Measurements from ENCODE around the gene GJD4. TPM values are rescaled to one million over a fixed set of nuclear protein-coding genes. Genes with fewer than 3 reads are reported as not detected.

GJD4 gene
- total and polyA plus RNA-seq, 10 of the 15 experiments (the other 5 are each of a cell fraction or from before 2014, with no cell fraction given), result not detected

DNA sequence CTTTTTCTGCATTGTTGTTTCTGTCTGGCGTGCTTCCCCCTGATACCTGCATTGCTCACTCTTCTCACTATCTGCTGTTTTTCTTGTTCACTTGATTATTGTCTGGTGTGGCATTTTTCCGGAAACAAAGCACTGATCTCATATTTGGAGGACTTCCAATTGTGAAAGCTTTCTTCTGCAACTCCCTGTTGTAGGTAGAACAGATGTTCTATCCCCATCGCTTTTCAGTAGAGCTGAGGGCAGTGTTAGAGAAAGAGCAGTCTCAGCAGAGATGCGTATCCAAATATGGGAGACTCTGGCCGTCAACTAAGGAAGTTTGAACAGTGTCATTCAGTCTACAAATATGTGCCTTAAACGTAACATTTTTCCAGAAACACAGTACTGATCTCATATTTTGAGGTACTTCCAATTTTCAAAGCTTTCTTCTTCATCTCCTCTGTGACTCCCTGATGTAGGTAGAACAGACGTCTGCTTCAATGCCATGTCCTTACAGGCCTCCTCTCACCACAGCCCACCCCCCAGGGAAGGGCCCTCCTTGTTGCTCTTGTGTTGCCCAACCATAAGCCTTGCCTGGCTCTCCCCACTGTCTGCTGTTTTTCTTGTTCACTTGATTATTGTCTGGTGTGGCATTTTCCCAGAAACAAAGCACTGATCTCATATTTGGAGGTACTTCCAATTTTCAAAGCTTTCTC is 27.1 kb upstream of the GJD4 start:
- WGBS (ENCODE audit: insufficient coverage, insufficient replicate concordance, low lambda C conversion rate, missing lambda C conversion rate), result 58% methylated on average over 7 of the region's 7 CpGs
- H3K4me2 ChIP-seq (ENCODE audit: control insufficient read depth, insufficient read depth), result no peak overlapping the region
- H3K79me2 ChIP-seq (ENCODE audit: control insufficient read depth, insufficient read depth, low read length), result no peaks in the 10 kb centered on the region
- no peak for ATAC-seq
- H3K27me3 ChIP-seq (replicated peaks in 1 of 2; ENCODE audit: control insufficient read depth in 2 of 2, insufficient read depth in 2 of 2, low read length in 1 of 2), result no peaks in the 10 kb centered on the region
- no TSS peak for BruUV-seq (replicated peaks)
- no peaks in the 10 kb centered on the region for H4K20me1 ChIP-seq (ENCODE audit: control insufficient read depth, insufficient read depth)
- H3K4me3 ChIP-seq, result no peak overlapping the region
- no peak for DNase-seq (ENCODE audit: low read depth, low spot score)
- CTCF ChIA-PET, result interaction anchor here (1.7 kb wide), 1 partner anchor 17 kb away, joined by 5 read pairs; no protein-coding TSS in a partner anchor
- intact Hi-C loops (cut with micrococcal nuclease; ENCODE audit: unreplicated experiment), result no loop called here
- POLR2A ChIA-PET, result interaction anchor here (0.6 kb wide), 1 partner anchor 481 kb away, joined by 6 read pairs; no protein-coding TSS in a partner anchor
- no peak overlapping the region for H2AFZ ChIP-seq (ENCODE audit: control insufficient read depth, low read depth, low read length)
- SMC1A ChIA-PET (ENCODE audit: uncharacterized antibody, unreplicated experiment), result interaction anchor here (0.8 to 1.1 kb wide), 3 partner anchors 11 to 36 kb away, joined by 3 to 4 read pairs (median 3); no protein-coding TSS in a partner anchor
- H3K9ac ChIP-seq (ENCODE audit: control insufficient read depth, insufficient read depth, low read length), result no peak overlapping the region
- RAD21 ChIA-PET (ENCODE audit: unreplicated experiment), result no interaction called here
- no peak for FAIRE-seq
- no peaks in the 10 kb centered on the region for H3K4me1 ChIP-seq (ENCODE audit: control insufficient read depth, insufficient read depth, low read length)
- H3K27ac ChIP-seq (ENCODE audit: control insufficient read depth, insufficient read depth), result no peak overlapping the region
- in situ Hi-C loops (cut with MboI), result no loop called here
- no peaks in the 10 kb centered on the region for H3K9me3 ChIP-seq (replicated peaks; ENCODE audit: control insufficient read depth, insufficient read depth, low read length)
- H3K36me3 ChIP-seq (ENCODE audit: control insufficient read depth in 2 of 2, insufficient read depth in 2 of 2, low read length in 1 of 2), result no peaks in the 10 kb centered on the region; a peak in 1 of 4 replicates
- TF ChIP-seq ESRRA (IDR thresholded peaks at IDR 0.05; ENCODE audit: low read length) (no peak), RAD21 (IDR thresholded peaks at IDR 0.05; ENCODE audit: insufficient read depth, low read depth, low read length) (no peak)
- TF ChIP-seq, protein P1, sequence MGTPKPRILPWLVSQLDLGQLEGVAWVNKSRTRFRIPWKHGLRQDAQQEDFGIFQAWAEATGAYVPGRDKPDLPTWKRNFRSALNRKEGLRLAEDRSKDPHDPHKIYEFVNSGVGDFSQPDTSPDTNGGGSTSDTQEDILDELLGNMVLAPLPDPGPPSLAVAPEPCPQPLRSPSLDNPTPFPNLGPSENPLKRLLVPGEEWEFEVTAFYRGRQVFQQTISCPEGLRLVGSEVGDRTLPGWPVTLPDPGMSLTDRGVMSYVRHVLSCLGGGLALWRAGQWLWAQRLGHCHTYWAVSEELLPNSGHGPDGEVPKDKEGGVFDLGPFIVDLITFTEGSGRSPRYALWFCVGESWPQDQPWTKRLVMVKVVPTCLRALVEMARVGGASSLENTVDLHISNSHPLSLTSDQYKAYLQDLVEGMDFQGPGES (IDR thresholded peaks at IDR 0.05), result no peak

DNA sequence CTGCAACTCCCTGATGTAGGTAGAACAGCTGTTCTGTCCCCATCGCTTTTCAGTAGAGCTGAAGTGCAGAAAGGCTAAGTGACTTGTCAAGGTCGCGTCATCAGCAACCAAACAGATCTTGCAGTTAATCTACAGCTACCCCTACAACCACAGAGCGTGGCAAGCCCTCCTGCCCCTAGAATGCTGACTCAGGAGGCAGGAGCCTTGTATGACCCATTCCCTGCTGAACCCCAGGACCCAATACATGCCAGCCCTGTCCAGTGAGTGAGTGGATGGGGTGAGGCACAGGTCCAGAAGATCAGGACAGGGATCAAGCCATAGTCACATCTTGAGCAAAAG is 26.6 kb upstream of the GJD4 start:
- no peak overlapping the region for H3K27ac ChIP-seq (ENCODE audit: control insufficient read depth, insufficient read depth)

More for the DNA sequence above, 26.6 kb upstream of the GJD4 start:
- TF ChIP-seq CREM (IDR thresholded peaks at IDR 0.05; ENCODE audit: low read depth) (no peak), RFX5 (IDR thresholded peaks at IDR 0.05; ENCODE audit: low read depth, low read length) (no peak)
- TF ChIP-seq, protein P2, sequence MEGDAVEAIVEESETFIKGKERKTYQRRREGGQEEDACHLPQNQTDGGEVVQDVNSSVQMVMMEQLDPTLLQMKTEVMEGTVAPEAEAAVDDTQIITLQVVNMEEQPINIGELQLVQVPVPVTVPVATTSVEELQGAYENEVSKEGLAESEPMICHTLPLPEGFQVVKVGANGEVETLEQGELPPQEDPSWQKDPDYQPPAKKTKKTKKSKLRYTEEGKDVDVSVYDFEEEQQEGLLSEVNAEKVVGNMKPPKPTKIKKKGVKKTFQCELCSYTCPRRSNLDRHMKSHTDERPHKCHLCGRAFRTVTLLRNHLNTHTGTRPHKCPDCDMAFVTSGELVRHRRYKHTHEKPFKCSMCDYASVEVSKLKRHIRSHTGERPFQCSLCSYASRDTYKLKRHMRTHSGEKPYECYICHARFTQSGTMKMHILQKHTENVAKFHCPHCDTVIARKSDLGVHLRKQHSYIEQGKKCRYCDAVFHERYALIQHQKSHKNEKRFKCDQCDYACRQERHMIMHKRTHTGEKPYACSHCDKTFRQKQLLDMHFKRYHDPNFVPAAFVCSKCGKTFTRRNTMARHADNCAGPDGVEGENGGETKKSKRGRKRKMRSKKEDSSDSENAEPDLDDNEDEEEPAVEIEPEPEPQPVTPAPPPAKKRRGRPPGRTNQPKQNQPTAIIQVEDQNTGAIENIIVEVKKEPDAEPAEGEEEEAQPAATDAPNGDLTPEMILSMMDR (IDR thresholded peaks at IDR 0.05 in 2 of 3, conservative IDR thresholded peaks at IDR 0.05 in 1 of 3; ENCODE audit: control insufficient read depth in 2 of 3, extremely low read depth in 1 of 3, insufficient read depth in 1 of 3, low read depth in 3 of 3, low read length in 3 of 3), result no peak
- ChIA-PET POLR2A (interaction anchor here (0.6 kb wide), 1 partner anchor 482 kb away, joined by 6 read pairs; no protein-coding TSS in a partner anchor), CTCF (interaction anchor here (1.7 kb wide), 1 partner anchor 17 kb away, joined by 5 read pairs; no protein-coding TSS in a partner anchor), SMC1A (ENCODE audit: uncharacterized antibody, unreplicated experiment) (interaction anchor here (0.8 to 1.1 kb wide), 3 partner anchors 12 to 35 kb away, joined by 3 to 4 read pairs (median 3); no protein-coding TSS in a partner anchor), RAD21 (ENCODE audit: unreplicated experiment) (no interaction called here)
- ATAC-seq (no peak), FAIRE-seq (no peak), DNase-seq (ENCODE audit: low read depth, low spot score) (no peak)
- Histone ChIP-seq H3K36me3 (ENCODE audit: control insufficient read depth in 2 of 2, insufficient read depth in 2 of 2, low read length in 1 of 2) (no peaks in the 10 kb centered on the region; a peak in 1 of 4 replicates), H3K4me3 (no peak overlapping the region), H3K4me1 (ENCODE audit: control insufficient read depth, insufficient read depth, low read length) (no peaks in the 10 kb centered on the region), H3K4me2 (ENCODE audit: control insufficient read depth, insufficient read depth) (no peak overlapping the region), H3K9ac (ENCODE audit: control insufficient read depth, insufficient read depth, low read length) (no peak overlapping the region), H3K27me3 (replicated peaks in 1 of 2; ENCODE audit: control insufficient read depth in 2 of 2, insufficient read depth in 2 of 2, low read length in 1 of 2) (no peaks in the 10 kb centered on the region), H3K9me3 (replicated peaks; ENCODE audit: control insufficient read depth, insufficient read depth, low read length) (no peaks in the 10 kb centered on the region), H4K20me1 (ENCODE audit: control insufficient read depth, insufficient read depth) (no peaks in the 10 kb centered on the region), H2AFZ (ENCODE audit: control insufficient read depth, low read depth, low read length) (no peak overlapping the region), H3K79me2 (ENCODE audit: control insufficient read depth, insufficient read depth, low read length) (no peaks in the 10 kb centered on the region)
- in situ Hi-C loops (cut with MboI) (no loop called here), intact Hi-C loops (cut with micrococcal nuclease; ENCODE audit: unreplicated experiment) (no loop called here)
- BruUV-seq (replicated peaks), result no TSS peak
- 82% methylated on average over 4 of the region's 4 CpGs for WGBS (ENCODE audit: insufficient coverage, insufficient replicate concordance, low lambda C conversion rate, missing lambda C conversion rate)
